Stimulated activated CD8-positive, alpha-beta memory T cell treated with anti-CD3 and anti-CD28 coated beads, Interleukin-4, amount 100 ng/mL, for 1 hour (primary cell): Measurements from ENCODE around the gene TNNI3K.

Experiments
- DNase-seq, 2 donors: peaks; one replicate each; pipeline ENCODE4 v3.0.0-alpha.2; 2020; ENCODE audit warnings: low read depth in 2 of 2, low spot score in 1 of 2

TNNI3K gene

GRCh38 chr1:74280642-74281396 lies 45.6 kb downstream of the TNNI3K start:
- DNase-seq, result no peak

GRCh38 chr1:74286414-74286813 lies 51.2 kb downstream of the TNNI3K start:
- no peak for DNase-seq

GRCh38 chr1:74314438-74314837 lies 79.3 kb downstream of the TNNI3K start:
- DNase-seq, result no peak

- DNase-seq, result no peak
Measured at GRCh38 chr1:74316302-74316701, 81.1 kb downstream of the TNNI3K start.

GRCh38 chr1:74317663-74318062 lies 82.5 kb downstream of the TNNI3K start:
- no peak for DNase-seq

GRCh38 chr1:74323937-74324473 lies 88.8 kb downstream of the TNNI3K start:
- DNase-seq, result no peak

- DNase-seq, result no peak
Measured at GRCh38 chr1:74324684-74325448, 89.7 kb downstream of the TNNI3K start.

GRCh38 chr1:74328851-74329250 lies 93.7 kb downstream of the TNNI3K start:
- DNase-seq, result no peak

GRCh38 chr1:74333244-74333643 lies 98.1 kb downstream of the TNNI3K start:
- DNase-seq, result no peak

GRCh38 chr1:74334147-74334546 lies 99.0 kb downstream of the TNNI3K start:
- DNase-seq, result no peak

GRCh38 chr1:74340656-74341055 lies 105.5 kb downstream of the TNNI3K start:
- no peak for DNase-seq

GRCh38 chr1:74341702-74342339 lies 106.6 kb downstream of the TNNI3K start:
- DNase-seq, result no peak

- no peak for DNase-seq
Measured at GRCh38 chr1:74343216-74343615, 108.0 kb downstream of the TNNI3K start.

GRCh38 chr1:74344387-74344786 lies 109.2 kb downstream of the TNNI3K start:
- DNase-seq, result no peak

GRCh38 chr1:74356493-74356892 lies 121.3 kb downstream of the TNNI3K start:
- DNase-seq, result no peak

- DNase-seq, result no peak
Measured at GRCh38 chr1:74357150-74357549, 122.0 kb downstream of the TNNI3K start.

- no peak for DNase-seq
Measured at GRCh38 chr1:74357756-74358155, 122.6 kb downstream of the TNNI3K start.

GRCh38 chr1:74362691-74363090 lies 127.5 kb downstream of the TNNI3K start:
- DNase-seq, result no peak

- DNase-seq, result no peak
Measured at GRCh38 chr1:74363220-74363619, 128.0 kb downstream of the TNNI3K start.

GRCh38 chr1:74367175-74367813 lies 132.1 kb downstream of the TNNI3K start:
- no peak for DNase-seq

- DNase-seq, result no peak
Measured at GRCh38 chr1:74368335-74368734, 133.1 kb downstream of the TNNI3K start.
